DMS153 (cell line): ENCODE results near the gene TNFRSF21.
"Not testable (repeated sequence)": the region's sequence is repeated elsewhere in the genome, so short reads cannot be mapped to it uniquely, and the experiment has no call there.

Source experiments
- DNase-seq: peaks from one replicate; lab custom pipeline; 2025; lab: John Stamatoyannopoulos, UW

Gene TNFRSF21

DNA sequence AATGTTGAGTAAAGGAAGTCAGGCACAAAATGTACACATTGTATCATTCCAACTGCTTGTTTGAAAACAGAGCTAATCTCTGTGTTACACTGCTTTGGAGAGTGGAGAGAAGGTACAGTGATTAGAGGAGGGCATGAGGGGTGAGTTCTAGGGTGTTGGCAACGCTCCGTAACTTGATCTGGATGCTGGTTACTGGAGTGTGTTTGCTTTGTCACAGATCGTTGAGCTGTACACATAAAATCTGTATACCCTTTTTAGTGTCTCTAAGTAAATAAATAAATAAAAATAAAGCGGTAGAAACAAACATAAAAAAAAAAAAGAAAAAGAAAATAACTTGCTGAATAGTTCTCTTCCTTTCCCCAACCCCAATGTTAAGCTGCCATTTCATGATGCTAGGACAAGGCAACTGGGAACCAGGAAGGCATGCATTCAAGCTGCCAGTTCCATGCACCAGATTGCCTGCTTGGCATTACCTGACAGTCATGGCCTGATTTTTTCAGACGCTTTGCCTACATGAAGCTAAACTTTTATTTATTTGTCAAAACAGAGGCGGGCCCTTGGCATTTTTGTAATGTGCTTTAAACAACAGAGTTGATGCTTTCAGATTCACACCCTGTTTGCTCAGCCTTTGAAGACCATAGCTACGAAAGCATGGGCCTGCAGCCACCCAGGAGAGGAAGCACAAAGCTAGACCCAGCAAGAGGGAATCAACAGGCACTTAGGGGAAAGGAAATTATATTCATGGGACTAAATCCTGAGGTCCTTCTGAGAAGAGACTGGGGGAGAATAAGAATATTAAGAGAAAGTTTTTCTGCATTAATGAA is 21.2 kb downstream of the TNFRSF21 start:
- peak; percentile 68 for DNase-seq

DNA sequence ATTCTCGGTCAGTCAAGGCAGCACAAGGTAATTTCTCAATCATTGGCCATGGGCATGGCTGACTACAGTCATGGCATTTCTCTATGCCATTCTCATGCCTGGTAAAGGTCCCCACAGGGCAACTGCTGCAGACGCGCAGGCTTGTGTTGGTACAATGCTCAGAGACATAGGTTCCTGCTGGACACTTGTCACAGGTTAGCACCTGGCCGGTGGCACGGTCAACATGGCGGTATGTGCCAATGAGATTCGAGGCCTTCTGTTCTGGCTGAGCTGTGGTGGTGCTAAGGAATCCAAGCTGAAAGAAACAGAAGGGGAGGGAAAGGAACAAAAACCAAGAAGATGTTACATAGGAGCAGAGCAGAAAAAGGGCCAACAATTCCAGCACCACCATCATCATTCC is 23.4 kb downstream of the TNFRSF21 start:
- DNase-seq: no peak

DNA sequence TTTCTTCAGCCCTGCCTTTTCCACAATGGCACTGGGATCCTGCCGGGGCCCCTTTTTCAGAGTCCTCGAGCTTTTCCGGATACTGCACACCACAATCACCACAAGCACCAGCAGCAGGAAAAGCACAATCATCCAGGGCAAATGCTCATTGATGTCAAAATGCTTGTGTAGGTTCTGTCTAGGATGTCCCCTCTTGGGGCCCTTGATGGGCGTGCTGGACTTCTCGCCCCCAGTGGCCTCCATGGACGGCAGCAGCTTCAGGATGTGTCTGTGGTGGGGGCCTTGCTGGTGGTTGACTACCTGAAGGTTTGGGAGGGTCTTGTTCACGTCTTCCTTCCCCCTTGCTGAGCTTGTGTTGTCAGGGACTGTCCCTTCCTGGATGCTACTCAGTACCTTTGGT is 25.7 kb downstream of the TNFRSF21 start:
- DNase-seq: no peak

DNA sequence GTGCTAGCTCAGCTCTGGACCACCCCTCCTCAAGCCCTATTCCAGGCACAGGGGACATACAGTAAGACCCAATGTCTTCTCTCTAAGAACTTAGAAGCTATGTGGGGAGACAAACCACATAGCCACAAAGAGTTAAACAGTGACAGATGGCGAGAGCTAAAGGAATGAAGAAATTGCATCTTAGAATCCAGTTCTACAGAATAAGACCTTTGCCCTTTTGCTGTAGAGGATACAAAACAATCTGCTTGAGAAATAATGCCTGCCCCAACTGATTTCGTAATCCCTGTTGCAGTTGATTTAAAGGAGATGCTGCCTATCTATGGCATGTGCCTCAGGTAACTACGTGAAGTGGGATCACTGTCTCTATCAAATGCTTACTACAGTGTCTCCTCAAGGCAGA is 31.2 kb downstream of the TNFRSF21 start:
- no peak for DNase-seq

DNA sequence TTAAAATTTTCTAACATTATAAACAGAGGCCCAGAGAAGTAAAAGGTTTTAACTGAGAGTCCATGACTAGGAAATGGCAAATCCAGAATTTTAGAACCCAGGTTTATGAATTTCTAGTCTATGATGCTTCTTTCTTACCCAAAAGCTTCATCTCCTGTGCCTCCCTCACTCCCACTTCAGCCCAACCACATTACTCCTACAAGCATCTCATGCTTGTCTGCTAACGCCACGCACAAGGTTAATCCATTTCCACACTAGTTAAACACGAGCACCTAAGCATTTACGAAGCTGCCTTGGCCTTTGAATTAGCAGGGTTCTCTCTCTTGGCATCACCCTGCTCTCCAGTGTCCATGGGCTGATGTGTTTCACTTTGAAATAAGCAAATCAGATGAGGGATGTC is 32.0 kb downstream of the TNFRSF21 start:
- no peak for DNase-seq

DNA sequence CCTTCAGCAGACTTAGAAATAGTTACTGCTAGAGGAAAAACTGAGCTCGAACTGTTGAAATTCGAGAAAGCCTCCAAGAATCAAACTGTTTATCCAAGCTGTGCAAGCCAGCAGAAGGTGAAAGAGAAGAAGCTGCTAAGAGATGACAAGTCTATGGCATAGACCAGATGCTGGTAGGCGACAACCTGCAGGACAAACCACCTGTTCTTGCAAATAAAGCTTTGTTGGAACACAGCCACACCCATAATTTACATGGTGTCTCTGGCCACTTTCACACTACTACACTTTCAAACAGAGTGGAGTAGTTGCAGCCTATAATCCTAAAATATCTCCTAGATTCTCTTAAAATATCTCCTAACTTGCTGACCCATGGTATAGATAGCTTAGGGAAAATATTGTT is 33.3 kb downstream of the TNFRSF21 start:
- DNase-seq: no peak

DNA sequence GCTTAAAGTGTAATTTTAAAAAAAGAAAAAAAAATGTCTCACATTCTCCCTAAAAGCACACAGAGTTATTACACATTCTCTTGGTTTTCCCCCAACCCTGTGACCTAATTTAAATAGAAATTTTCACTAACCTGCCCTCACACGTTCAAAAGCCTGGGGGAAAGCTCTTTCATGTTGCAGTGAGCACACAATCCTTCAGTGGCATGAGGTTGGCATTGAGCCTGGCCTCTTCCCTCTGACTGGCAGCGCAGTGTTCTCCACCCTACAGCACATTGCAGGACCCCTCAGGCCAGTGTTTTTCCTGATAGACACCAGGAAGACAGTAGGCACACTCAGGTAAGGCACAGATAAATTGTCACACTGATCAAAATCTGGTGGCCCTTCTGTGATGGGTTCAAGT is 34.1 kb downstream of the TNFRSF21 start:
- no peak for DNase-seq

DNA sequence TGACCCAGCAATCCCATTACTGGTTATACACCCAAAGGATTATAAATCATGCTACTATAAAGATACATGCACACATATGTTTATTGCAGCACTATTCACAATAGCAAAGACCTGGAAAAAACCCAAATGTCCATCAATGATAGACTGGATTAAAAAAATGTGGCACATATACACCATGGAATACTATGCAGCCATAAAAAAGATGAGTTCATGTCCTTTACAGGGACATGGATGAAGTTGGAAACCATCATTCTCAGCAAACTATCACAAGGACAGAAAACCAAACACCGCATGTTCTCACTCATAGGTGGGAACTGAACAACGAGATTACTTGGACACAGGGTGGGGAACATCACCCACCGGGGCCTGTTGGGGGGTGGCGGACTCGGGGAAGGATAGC is 34.6 kb downstream of the TNFRSF21 start:
- DNase-seq: not testable (repeated sequence)

DNA sequence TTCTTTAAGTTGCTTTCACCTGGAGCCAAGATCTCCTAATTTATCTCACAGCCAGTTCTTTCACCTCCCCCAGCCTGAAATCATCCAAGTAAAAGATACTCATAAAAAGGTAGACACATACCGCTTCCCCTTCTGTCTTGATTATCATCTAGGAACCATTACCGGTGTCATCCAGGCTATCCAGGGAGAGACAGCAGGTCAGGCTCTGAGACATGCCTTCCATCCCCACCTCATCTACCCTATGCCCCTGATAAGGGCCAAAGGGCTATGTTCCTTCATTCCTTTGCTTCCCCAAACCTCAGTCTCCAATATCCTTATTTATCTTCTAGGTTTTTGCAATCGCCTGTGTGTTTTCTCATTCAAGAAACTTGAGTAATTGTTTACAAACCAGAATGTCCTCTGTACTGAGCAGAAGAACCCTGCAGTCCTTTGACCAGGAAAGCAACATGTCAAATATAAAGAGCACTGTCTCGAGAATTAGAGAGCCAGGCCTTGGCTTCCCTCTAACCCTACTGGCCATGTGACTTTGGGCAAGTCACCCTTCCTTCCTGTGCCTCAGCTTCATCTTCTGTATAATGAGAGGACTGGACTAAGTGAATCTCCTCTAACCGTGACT is 41.0 kb downstream of the TNFRSF21 start:
- DNase-seq: no peak

DNA sequence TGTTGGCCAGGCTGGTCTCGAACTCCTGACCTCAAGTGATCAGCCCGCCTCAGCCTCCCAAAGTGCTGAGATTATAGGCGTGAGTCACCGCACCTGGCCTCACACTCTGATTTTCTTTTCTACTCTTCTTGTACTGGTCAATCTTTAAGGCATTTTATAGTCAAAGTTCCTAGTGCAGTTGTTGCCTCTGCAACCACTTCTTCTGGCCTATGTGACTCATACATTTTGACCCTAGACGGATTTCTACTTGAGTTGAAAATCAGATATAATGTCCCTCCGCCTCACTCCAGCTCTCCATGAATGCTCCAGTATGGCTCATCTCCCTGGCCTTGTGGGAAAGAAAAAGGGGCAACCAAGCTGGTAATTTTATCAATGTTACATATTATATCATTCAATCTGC is 42.4 kb downstream of the TNFRSF21 start:
- DNase-seq: no peak

DNA sequence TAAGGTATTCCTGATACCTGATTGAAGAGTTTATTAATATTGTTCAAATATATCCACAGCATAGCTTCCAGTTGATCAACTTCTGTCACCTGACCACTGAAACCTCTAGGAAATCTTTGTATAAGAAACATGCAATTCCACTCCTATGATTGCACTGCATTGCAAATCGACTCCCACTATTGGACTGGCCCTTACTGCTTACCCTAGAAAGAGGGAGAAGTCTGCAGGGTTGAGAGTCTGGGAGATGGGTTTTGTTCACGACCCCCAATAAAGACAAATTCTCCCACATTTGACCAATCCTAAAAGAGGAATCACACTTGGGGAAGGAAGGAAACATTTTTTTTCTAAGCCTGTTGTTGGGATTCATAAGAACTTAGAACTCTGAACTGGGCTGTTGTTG is 43.7 kb downstream of the TNFRSF21 start:
- no peak for DNase-seq

DNA sequence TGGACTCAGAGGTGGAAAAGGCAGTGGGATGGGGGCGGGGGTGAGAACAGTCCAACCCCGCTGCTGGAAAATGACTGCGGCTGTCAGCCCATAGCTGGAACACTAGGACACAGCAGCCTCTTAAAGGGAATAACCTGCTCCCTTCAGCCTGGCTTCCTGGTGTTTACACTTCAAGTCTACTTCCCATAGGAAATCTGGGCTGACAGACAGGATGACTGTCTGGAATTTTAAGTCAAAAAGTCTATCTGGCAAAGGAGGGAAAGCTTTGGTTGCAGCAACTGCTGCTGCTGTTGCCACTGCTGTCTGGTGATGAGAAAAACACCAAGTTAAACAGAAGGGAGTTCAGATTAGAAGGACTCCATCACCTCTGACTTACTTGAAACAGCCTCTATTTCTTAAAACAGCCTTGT is 44.9 kb downstream of the TNFRSF21 start:
- DNase-seq: no peak

DNA sequence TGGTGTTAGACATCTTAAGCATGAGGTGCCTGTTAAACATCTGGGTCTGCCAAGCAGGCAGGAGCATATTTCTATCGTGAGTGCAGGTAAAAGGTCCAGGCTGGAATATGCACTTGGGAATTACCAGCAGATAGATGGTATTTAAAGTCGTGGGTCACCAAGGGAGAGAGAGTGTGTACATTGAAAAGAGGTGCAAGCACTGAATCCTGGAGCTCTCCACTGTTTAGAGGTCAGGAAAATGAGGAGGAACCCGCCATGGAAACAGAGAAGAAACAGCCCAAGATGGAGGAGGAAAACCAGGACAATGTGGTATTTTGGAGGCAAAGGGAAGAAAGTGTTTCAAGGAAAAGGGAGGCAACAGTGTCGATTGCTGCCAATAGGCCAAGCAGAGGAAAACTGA is 46.4 kb downstream of the TNFRSF21 start:
- DNase-seq: no peak

DNA sequence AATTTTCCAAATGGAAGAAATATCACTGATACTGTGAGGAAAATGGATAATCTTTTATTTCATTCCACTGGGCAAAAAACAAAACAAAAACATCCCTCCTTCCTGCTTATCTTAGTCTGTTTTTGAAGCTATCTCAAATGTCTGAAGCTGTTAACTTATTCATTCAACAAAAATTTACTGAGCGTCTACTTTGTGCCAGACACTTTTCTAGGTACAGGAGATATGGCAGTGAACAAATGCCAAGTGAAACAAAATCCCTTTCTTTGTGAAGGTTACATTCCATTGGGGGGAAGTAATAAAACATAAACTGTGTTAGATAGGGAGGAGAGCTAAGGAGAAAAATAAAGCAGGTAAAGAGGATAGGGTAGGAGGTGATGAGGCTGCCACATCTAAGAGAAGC is 47.5 kb downstream of the TNFRSF21 start:
- DNase-seq: no peak

DNA sequence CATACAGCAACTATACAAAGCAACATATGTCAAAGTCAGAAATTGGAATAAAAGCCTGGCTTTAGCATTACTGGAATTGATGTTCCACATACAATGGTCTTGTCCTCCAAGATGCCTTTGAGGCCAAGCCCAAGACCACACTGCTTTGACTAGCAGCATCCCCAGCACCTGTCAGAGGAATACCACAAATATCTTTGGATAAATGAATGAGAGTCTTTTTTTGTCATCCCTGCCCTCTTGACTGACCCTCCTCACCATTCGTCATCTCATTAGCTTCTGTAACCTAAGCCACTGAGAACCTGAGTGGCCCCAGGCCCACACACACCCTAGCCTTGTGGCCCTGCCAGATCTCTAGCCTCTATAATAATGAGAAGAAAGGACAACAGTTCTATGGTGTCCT is 48.5 kb downstream of the TNFRSF21 start:
- DNase-seq: no peak

DNA sequence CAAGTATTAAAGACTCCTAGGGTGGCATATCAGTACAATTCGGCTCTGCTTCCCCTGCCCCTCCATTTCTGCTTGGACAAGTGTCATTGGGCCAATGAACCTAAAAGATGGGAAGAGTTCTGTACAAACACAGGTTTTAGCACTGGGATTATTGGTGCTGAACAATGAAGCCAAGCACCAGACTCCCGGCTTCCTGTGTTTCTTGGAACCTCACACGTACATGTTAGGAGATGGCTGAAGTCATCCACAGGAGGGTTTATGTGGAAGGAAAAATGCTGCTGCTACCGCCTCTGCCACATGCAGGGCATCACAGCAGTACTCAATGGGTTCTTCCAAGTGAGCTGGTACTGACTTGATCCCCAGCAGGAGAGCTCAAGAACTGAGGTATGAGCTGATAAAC is 49.7 kb downstream of the TNFRSF21 start:
- no peak for DNase-seq

DNA sequence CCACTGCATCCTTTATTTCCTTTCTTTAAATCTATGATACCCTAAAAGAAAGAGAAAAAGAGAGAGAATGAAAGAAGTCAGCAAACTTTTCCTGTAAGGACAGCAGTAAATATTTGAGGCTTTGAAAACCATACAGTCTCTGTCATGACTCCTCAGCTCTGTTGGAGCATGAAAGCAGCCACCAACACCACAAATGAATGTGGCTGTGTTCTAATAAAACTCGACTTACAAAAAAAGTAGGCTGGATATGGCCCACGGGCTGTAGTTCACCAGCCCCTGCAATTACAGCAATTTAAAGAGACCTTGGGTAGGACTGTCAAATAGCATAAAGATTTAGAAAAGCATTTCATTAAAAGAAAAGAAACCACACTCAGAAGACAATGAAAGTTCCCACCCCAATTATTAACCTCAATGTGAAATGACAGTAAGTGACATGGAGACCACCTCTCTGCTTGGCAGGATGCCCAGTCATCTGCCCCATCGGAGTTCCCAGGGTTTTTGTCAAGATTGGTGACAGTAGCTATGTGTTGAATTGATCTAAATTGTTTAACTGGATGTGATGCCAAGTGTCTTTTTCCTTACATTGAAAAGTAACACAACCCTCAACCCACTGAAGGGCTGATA is 50.9 kb downstream of the TNFRSF21 start:
- no peak for DNase-seq

DNA sequence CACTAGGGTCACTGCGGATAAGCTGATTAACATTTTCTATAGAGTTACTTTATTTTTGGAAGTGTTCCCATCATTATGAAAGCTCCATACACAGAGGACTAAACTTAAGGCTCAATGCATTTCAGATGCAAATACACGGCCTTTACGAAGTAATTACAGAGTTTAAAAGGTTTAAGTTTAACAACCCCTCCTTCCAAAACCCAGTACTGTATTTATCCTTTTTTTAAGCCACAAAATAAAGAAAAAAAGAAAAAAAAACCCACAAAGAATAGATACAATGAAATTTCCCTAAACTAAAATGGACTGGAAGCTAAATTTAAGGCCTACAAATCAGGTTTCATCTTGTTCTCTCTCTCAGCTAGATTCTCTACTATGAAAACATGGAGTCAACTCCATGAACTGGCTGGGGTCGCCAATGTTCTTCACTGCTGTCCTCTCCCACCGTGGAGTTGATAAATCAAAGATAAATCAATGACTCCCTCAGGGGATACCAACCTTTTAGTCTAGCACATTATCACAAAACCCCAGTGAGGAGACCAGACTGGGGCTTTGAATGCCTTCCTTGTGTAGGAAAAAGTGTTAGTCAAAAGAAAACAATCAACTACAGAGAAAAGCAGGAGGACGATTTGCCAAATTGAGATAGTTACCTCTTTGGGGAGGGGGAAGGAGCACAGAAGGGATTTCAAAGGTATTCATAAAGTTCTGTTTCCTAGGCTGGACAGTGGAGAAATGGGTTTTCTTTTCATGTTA is 52.5 kb downstream of the TNFRSF21 start:
- no peak for DNase-seq

DNA sequence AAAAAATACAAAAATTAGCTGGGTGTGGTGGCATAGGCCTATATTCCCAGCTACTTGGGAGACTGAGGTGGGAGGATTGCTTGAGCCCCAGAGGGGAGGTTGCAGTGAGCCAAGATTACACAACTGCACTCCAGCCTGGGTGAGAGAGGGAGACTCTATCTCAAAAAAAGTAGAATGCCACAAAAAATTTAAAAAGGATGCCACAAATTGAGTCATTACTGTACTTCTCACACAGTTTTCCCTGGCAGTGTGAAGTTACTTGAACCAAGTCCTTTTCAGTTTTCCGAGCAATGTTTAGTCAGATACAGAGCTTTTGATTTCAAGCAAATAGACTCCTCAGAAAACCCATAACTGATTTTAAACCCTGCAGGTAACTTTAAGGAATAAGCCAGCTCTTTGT is 53.3 kb downstream of the TNFRSF21 start:
- DNase-seq: no peak

DNA sequence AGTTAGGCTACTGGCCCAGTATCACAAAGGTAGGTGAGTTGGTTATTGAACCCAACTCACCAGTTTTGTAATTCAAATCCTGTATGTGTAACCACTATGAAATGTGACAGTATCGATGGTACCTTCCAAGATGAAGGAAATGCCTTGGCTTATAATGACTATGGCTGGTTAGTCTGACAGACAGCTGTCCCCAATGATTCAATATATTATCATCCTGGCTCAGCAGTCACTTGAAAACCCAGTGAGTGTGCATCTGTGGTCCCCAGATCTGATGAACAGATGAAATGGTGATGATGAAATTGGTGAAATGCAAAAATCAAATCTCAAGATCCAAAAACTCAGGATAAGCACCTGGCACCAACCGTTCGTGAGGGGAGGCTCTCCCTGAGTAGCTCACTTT is 54.8 kb downstream of the TNFRSF21 start:
- DNase-seq: no peak

DNA sequence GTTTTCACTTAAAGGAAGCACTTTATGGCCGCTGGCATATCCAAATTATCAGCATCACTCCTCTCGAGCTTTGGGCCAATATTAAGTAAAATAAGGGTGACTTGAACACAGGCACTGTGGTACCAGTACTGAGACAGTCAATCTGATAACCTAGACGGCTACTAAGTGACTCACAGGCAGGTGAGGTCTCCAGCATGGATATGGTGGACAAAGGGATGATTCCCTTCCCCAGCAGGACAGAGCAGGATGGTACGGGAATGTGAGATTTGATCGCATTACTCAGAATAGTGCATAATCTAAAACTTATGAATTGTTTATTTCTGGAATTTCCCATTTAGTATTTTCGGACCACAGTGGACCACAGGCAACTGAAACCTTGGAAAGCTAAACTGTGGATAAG is 55.7 kb downstream of the TNFRSF21 start:
- DNase-seq: no peak

DNA sequence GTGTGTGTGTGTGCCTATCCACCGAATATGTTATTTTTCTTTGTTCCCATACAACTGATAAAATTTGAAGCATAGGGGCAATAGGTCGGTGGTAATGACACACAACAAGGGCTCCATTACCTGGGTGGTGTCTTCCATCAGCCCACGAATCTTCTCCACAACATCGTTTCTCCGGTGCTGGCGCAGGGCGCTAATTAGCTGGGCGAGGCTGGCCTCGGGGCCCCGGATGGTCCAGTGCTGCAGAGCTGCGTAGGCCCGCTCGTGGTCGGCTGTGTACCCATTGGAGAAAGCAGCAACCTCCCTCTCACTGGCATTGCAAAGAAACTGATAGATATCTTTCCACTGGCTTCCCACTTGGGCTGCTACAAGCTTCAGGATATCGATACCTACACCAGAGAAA is 56.6 kb downstream of the TNFRSF21 start:
- DNase-seq: no peak

DNA sequence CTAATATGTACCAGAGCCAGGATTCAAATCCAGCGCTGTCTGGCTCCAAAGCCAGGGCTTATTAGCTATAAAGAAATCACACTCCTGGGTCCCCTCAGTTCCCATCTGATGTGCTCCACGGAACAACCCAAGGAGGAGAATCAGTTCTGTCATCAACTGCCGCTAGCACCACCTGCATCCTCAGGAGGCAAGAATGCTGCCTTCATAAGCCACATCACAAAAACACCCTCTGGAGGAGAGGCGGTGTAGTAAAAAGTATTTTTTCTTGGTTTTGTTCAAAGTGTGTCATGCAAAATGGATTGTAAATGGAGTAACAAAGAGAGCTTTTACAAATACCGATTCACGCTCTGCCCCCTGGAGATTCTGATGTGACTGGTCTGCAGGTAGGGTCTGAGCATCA is 57.1 kb downstream of the TNFRSF21 start:
- DNase-seq: no peak
